Skin epidermis (tissue), 12 donors: ENCODE data around the gene NUP85.

ENCODE experiments used
- H3K27ac ChIP-seq, 21 experiments: fragments of 200-600 bp; sonication (generic) in 11 of 21; one replicate each; pipeline ENCODE4 v1.5.0; 2020; ENCODE audit warnings: mild to moderate bottlenecking in 3 of 21, inconsistent platforms in 2 of 21, moderate library complexity in 2 of 21
- H3K4me3 ChIP-seq, 7 experiments: fragments of 200-600 bp; sonication (generic) in 2 of 7; one replicate each; pipeline ENCODE4 v1.5.0; 2020; ENCODE audit warnings: inconsistent platforms in 2 of 7, mild to moderate bottlenecking in 2 of 7, moderate library complexity in 1 of 7

Gene NUP85

DNA sequence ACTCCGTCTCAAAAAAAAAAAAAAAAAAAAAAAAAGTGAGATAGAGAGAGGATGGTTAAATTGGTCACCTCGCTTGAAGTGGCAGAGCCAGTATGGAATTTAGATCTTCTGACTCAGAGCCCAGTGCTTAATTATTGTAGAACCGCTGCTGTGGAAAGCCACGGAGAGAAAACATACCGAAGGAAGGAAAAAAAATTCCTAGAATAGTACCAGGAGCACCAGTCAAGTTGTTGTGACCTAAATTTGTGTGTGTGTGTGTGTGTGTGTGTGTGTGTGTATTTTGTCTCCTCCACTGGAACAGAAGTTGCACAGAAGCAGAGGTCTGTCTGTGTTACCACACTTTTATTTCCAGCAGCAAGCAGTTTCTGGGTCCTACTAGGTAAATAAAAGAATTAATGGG is 10.6 kb upstream of the NUP85 start:
- Histone ChIP-seq H3K4me3 (no peak overlapping the region), H3K27ac (no peak overlapping the region)

DNA sequence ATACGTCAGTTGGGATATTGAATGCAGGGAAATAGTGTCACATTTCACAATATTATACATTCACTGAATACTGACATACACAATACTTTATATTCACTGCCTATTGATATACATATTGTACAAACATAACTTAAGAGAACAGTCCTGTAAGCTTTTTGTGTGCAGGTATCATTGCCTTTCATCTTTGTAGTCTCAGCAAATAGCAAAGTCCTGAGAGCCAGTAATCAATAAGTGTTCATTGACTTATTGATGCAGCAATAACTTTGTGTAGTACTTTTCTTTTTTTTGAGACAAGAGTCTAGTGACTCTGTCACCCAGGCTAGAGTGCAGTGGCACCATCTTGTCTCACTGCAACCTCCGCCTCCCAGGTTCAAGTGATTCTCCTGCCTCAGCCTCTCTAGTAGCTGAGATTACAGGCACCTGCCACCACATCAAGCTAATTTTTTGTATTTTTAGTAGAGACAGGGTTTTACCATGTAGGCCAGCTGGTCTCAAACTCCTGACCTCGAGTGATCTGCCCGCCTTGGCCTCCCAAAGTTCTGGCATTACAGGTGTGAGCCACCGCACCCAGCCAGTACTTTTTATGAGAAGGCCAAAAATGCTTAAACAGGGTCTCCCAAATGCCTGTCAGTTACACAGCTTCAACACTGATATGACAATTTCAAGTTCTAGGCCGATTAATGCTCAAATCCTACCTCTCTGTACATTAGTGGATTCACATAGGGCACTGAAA is 5.4 kb upstream of the NUP85 start:
- H3K27ac ChIP-seq = no peak overlapping the region
- no peak overlapping the region for H3K4me3 ChIP-seq

DNA sequence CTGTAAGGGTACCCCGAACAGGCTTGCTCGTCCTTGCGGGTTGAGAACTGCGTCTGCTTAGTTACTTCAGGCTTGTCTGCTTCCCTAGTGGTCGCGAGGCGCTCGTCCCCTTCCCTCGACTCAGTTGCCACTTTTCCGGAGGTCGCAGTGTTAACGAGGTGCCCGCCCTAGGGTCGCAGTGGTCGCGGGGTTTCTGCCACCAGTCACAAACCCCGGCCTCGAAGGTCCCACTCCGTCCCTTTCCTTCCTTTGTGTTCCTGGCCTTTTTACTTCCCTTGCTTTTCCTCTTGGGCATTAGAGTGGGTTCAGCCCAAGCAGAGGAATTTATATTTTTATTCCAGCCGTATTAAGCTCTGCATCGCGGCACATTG is 299 bp downstream of the NUP85 start:
- Histone ChIP-seq H3K4me3 (peak overlapping the region; percentile 63 to 94 (median 68)), H3K27ac (peak overlapping the region; percentile 76 to 99 (median 97))

DNA sequence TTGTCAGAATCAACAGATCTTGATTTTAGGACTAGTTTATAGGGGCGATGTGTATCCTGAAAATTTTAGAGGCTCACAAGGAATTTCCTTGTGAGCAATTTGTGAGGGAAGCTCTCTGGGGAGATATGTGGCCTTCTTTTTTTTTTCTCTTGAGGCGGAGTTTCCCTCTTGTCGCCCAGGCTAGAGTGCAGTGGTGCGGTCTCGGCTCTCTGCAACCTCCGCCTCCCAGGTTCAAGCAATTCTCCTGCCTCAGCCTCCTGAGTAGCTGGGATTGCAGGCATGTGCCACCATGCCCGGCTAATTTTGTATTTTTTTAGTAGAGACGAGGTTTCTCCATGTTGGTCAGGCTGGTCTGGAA is 1.6 kb downstream of the NUP85 start:
- H3K27ac ChIP-seq = peak overlapping the region in 1 of 21 experiments; percentile 17
- peak overlapping the region in 2 of 7 experiments; percentile 68 to 86 for H3K4me3 ChIP-seq

DNA sequence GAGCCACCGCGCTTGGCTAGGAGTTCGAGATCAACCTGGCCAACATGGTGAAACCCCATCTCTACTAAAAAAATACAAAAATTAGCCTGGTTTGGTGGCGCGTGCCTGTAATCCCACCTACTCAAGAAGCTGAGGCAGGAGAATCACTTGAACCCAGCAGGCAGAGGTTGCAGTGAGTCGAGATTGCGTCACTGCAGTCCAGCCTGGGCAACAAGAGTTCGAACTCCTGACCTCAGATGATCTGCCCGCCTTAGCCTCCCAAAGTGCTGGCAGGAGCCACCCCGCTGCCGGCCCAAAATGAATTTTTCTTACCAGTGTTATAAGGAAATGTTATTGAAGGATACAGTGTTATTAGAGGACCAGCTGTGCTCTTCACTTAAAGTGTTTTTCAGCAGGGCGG is 2.3 kb downstream of the NUP85 start:
- no peak overlapping the region for H3K27ac ChIP-seq

DNA sequence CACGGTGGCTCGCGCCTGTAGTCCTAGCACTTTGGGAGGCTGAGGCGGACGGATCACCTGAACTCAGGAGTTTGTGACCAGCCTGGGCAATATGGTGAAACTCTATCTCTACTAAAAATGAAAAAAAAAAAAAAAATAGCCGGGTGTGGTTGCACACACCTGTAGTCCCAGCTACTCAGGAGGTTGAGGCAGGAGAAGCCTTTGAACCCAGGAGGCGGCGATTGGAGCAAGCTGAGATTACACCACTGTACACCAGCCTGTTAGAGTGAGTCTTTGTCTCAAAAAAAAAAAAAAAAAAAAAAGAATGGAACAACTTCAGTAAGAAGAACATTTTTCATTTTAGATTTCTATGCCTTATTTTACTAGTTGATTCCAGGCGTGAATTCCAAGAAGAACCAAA is 2.7 kb downstream of the NUP85 start:
- Histone ChIP-seq H3K4me3 (no peak overlapping the region), H3K27ac (no peak overlapping the region)

More for the DNA sequence above, 2.3 kb downstream of the NUP85 start:
- H3K4me3 ChIP-seq = no peak overlapping the region

DNA sequence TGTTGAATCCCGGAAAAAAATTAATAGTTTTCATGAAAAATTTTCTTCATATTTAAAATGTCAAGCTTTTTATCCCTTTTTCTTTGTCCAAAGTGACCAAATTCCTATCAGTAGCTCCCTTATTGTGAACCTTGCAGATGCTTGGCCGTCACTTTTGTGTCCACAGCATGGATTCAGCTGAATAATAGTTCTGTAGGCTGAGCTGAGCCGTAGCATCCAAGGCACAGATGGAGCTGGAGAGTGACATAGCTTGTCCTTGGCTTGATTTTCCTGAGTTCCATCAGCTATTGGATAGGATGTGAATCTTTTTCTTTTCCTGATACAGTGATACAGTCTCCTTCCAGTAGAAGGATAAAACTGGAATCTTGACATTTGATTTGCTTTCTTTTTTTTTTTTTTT is 3.6 kb downstream of the NUP85 start:
- H3K27ac ChIP-seq = no peak overlapping the region
- H3K4me3 ChIP-seq = no peak overlapping the region

DNA sequence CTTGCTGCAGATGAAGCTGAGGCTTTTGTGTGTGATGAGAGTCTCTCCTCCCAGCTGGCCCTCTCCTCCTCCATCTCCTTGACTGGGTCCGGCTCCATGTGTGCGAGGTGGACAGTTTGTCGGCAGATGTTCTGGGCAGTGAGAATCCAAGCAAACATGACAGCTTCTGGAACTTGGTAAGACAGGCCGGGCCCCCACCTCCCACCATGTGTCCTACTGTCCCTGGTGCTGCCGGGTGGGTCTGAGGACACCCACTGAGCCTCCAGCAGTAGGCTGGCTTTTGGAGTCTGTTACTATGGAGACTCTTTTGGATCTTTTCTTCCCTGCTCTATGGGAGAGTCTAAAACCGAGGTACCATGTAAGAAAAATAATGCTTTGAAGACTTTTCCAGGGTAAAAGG is 12.7 kb downstream of the NUP85 start:
- Histone ChIP-seq H3K27ac (no peak overlapping the region), H3K4me3 (no peak overlapping the region)

DNA sequence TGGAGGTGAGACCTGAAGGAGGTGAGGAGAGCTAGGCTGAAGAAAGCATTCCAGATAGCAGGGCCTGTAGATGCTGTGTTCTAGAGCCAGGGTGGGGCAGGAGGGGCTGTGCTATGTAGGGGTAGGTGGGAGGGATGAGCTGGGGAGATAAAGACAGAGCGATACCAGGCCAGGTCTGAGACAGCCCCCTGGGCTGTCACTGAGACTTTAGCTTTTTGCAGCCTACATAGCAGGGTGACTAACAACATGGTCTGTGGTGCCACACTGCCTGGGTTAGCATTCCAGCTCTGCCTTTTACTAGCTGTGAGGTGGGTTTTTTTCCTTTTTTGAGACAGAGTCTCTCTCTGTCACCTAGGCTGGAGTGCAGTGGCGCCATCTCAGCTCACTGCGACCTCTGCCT is 14.3 kb downstream of the NUP85 start:
- no peak overlapping the region for H3K4me3 ChIP-seq
- H3K27ac ChIP-seq = no peak overlapping the region

DNA sequence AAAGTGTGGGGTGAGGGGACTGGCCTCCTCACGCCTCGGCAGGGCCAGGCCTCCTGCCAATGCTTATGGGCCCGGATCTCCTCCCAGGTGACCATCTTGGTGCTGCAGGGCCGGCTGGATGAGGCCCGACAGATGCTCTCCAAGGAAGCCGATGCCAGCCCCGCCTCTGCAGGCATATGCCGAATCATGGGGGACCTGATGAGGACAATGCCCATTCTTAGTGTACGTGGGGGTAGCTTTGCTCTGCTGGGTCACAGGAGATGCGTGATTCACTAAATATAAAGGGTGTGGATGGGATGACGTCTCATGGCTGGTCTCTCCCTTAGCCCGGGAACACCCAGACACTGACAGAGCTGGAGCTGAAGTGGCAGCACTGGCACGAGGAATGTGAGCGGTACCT is 19.5 kb downstream of the NUP85 start:
- Histone ChIP-seq H3K4me3 (no peak overlapping the region), H3K27ac (no peak overlapping the region)

DNA sequence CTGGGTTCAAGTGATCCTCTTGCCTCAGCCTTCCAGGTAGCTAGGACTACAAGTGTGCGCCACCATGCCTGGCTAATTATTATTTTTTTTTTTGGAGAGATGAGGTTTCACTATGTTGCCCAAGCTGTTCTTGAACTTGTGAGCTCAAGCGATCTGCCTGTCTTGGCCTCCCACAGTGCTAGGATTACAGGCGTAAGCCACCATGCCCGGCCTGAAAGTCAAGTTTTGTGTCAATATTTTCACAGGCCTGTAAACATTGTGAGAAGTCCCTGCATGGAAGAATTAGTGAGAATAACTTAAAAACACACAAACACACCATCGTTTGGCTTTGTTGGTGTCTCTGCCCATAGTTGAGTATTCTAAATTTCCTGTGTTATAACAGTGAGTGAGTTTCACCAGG is 22.2 kb downstream of the NUP85 start:
- no peak overlapping the region for H3K4me3 ChIP-seq
- peak overlapping the region in 10 of 21 experiments; percentile 11 to 73 (median 46) for H3K27ac ChIP-seq

DNA sequence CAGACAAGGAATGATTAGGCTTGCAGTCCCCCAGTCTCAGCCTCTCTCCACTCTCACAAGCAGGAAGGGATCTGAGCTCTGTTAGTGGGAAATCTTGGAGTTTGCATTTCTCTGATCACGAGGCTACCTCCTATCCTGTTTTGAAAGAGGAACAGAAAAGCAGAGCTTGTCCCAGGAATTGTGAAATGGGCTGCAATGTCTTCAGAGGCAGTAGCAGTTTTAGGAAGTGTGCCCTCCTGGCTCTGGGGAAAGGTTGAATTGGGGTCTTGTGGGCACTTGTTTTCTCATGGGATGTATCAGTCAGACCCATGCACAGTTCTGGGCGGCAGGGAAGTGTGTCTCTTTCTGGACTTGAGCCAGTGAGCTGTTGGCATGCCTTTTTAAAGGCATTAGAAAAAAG is 22.8 kb downstream of the NUP85 start:
- H3K4me3 ChIP-seq = no peak overlapping the region
- H3K27ac ChIP-seq = peak overlapping the region in 12 of 21 experiments; percentile 10 to 79 (median 54)

DNA sequence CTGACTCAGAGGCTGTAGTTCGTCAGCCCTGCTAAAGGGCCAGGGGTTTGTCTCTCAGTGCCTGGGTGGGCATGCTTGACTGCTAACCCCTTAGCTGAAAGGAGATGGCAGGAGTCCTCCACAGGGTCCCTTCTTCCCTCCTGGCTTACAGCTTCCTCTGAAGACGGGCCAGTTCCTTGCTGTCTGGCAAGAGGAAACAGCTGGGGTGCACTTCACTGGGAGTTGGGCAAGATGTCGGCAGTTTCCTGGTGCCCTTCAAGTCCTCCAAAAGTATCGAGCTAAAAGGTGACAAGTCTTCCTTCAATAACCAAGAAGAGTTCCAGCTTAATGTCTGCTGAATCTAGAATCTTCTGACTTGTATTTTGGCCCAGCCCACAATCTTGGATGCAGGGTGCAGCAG is 23.4 kb downstream of the NUP85 start:
- Histone ChIP-seq H3K27ac (peak overlapping the region in 16 of 21 experiments; percentile 2 to 79 (median 44)), H3K4me3 (no peak overlapping the region)

DNA sequence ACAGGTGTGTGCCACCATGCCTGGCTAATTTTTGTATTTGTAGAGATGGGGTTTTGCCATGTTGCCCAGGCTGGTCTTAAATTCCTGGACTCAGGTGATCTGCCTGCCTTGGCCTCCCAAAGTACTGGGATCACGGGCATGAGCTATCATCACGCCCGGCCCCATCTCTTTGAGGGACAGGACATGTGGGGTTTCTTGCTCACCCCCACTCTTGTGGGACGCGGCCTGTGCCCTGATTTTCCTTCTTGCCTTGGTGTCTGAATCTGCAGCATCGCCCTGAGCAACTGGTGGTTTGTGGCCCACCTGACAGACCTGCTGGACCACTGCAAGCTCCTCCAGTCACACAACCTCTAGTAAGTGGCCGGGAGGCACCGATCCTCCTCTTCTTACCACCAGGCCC is 25.6 kb downstream of the NUP85 start:
- H3K27ac ChIP-seq = no peak overlapping the region
- H3K4me3 ChIP-seq = no peak overlapping the region

DNA sequence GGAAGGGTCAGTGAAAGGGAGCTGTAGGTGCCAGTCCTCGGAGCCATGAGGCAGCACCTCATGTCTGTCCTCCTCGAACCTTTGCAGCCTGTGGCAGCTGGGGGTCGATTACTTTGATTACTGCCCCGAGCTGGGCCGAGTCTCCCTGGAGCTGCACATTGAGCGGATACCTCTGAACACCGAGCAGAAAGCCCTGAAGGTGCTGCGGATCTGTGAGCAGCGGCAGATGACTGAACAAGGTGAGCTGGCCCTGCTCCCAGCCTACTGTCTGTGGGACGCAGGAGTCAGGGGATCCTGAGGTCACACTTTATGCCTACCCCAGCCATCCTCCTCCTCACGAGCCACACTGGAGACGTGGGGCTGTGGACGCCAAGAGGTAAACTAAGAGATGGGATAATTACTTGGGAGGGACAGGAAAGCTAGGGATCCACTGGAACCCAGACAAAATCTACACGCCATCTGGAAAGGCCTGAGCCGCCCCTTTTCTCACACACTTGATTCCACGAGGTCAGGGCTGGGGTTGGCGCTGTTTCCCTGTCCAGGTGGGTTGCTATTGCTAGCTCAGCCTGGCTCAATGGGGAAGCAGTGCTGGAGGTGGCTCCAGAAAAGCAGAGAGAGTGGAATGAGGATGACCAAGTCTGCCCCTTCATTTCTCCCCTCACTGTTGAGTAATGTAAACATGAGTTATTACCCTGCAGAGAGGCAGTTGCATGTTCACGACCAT is 26.4 kb downstream of the NUP85 start:
- no peak overlapping the region for H3K27ac ChIP-seq
- no peak overlapping the region for H3K4me3 ChIP-seq

DNA sequence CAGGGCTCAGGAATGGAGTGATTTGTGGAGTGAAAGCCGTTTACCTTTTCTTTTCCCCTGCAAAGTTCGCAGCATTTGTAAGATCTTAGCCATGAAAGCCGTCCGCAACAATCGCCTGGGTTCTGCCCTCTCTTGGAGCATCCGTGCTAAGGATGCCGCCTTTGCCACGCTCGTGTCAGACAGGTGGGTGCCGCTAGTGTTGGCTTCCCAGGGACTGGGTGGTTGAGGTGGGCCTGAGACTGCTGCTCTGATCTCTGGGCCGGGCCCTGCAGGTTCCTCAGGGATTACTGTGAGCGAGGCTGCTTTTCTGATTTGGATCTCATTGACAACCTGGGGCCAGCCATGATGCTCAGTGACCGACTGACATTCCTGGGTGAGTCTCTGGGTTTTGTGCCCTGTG is 27.3 kb downstream of the NUP85 start:
- no peak overlapping the region for H3K27ac ChIP-seq
- H3K4me3 ChIP-seq = no peak overlapping the region

DNA sequence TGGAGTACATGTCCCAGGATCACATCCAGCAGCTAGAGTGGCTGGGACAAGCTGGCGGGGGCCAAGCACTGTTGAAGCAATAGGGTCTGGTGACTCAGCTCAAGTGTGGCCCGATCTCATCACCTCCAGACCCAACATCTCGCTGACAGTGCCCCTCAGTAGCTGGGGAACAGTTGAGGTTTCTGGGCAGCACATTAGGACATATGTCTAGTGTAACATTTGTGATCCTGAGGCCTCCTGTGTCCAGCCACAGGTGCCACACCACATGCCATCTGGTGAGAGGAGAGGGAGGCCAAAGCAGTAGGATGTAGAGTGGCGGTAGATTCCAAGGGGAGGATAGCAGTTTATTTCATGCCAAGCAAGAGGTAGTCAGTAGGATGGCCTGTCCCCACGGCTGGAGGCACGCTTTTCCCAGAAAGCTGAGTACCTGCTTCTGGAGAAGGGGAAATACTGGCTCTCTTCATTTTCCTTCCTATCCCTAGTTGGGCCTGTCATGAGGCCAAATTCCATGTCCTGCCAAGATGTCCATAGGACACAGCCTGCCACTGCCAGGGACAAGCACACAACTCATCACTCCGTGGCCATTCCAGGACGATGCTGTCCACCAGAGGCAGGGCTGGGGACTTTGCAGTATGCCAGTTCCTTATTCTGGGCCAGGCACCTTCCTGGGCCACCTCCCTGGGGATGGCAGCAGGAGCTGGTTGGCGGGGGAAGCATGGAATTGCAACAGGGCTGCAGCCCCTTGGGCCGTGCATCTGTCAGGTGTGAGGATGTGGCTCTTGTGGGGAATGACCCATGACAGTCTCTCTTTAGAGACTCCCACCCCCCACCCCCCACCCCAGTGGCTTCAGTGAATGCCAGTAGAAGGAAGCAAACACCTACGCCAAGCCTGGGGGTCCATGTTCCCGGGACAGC is 31.9 kb downstream of the NUP85 start:
- H3K27ac ChIP-seq = no peak overlapping the region
- H3K4me3 ChIP-seq = no peak overlapping the region

DNA sequence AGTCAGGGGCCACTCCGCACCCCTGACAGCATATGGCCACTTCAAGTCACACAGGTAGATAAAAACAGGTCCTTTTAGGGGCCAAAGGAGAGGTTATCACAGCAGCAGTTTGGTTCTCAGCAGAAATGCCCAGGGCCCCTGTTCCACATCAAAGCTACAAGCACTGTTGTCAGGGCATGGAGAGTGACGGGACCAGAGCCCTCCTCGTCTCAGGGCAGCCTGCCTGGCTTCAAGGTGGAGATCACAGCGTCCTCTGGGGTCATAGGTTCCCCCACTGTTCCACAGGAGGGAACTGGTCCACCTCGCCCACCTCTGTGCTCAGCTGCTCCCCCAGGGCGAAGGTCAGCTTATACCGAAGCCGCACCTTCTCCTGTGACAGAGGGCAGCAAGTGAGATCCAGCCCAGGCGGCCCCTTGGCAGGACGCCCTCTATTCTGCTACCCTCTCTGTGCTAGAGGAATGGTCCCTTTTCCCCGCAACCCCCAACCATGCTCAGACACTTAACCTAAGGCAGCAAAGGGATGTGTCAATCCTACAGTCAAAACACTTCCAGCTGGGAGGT is 32.6 kb downstream of the NUP85 start:
- H3K4me3 ChIP-seq = no peak overlapping the region
- H3K27ac ChIP-seq = no peak overlapping the region

DNA sequence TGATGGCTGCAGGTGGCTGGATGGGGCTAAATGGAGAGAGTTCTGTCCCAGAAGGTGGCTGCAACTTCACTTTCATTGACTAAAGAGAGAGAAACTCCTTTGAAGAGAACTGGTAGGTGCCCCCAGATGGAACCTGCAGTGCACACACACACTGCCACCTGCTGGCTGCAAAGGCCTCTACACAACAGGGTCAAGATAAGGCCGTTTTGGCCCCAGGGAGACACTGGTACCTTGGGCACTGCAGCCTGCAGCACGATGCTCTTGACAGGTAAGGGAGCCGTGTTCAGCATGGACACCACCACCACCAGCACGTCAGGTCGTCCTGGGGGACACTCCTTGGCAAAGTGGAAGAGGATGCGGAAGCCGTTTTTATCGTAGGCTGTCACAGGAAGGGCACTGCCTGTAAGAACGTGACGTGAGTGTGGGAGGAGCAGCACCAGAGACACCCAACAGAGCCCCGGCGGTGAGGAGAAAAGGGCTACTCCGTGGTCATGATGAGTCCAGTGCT is 33.3 kb downstream of the NUP85 start:
- Histone ChIP-seq H3K27ac (peak overlapping the region in 1 of 21 experiments; percentile 3), H3K4me3 (no peak overlapping the region)

DNA sequence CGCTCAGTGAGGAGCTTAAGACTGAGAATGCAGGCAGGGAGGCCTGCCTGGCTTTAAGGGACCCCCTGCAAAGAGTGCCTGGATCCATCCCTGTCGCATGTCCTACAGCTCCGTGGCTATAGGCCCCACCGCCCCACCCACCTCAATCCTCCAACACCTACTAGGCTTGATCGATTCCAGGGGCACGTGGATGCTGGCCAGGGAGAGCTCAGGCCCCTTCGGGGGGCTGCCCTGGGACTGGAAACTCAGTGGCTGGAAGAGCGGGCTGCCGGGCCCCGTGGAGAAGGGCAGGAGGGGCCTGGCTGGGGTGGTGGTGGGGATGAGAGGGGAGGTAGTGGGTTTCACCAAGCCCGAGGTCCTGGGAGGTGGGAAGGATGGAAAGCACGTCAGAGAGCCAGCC is 33.7 kb downstream of the NUP85 start:
- no peak overlapping the region for H3K4me3 ChIP-seq
- H3K27ac ChIP-seq = peak overlapping the region in 1 of 21 experiments; percentile 2
